GM18867 (cell line): Measurements from ENCODE around the gene RAB31.

Experiments used
- ATAC-seq: cut with Tn5 transposase; IDR thresholded peaks from one replicate; pipeline ENCODE4 v1.9.1; 2021; ENCODE audit warnings: mild to moderate bottlenecking, moderate library complexity; ENCODE audit not compliant: unreplicated experiment

Gene RAB31

GRCh38 chr18:9691235-9691634 lies 16.9 kb upstream of the RAB31 start:
- ATAC-seq = no peak

- ATAC-seq = no peak
These were observed 13.9 kb upstream of the RAB31 start for GRCh38 chr18:9694174-9694573.

GRCh38 chr18:9694952-9695495 lies 13.1 kb upstream of the RAB31 start:
- no peak for ATAC-seq

- no peak for ATAC-seq
These were observed 12.5 kb upstream of the RAB31 start for GRCh38 chr18:9695605-9696004.

GRCh38 chr18:9696112-9696511 lies 12.0 kb upstream of the RAB31 start:
- ATAC-seq = no peak

GRCh38 chr18:9696701-9697100 lies 11.4 kb upstream of the RAB31 start:
- ATAC-seq = no peak

- no peak for ATAC-seq
These were observed 11.0 kb upstream of the RAB31 start for GRCh38 chr18:9697121-9697520.

- ATAC-seq = no peak
These were observed 9.6 kb upstream of the RAB31 start for GRCh38 chr18:9698497-9698896.

GRCh38 chr18:9700261-9700796 lies 7.8 kb upstream of the RAB31 start:
- no peak for ATAC-seq

GRCh38 chr18:9701609-9702349 lies 6.3 kb upstream of the RAB31 start:
- no peak for ATAC-seq

- ATAC-seq = no peak
These were observed 3.6 kb upstream of the RAB31 start for GRCh38 chr18:9704233-9705118.

- ATAC-seq = no peak
These were observed 2.8 kb upstream of the RAB31 start for GRCh38 chr18:9705183-9705829.

GRCh38 chr18:9706081-9706935 lies 1.8 kb upstream of the RAB31 start:
- no peak for ATAC-seq

- ATAC-seq = no peak
These were observed 582 bp upstream of the RAB31 start for GRCh38 chr18:9707381-9708056.

- ATAC-seq = no peak
These were observed 568 bp downstream of the RAB31 start for GRCh38 chr18:9708434-9709303.

- ATAC-seq = no peak
These were observed 1.3 kb downstream of the RAB31 start for GRCh38 chr18:9709304-9709877.

- ATAC-seq = no peak
These were observed 1.9 kb downstream of the RAB31 start for GRCh38 chr18:9710037-9710436.
